GM12892 (cell line): ENCODE measurements around the gene ST6GALNAC4.

ENCODE experiments used
- POLR2A ChIP-seq: IDR thresholded peaks from 2 replicates; pipeline ENCODE4 v1.6.1; 2011; ENCODE audit warnings: low read depth, low read length, control low read depth
- POLR2AphosphoS5 ChIP-seq: IDR thresholded peaks from 2 replicates; pipeline ENCODE4 v1.6.1; 2011; ENCODE audit warnings: low read depth, low read length, control low read depth

GRCh38 chr9:127883959-127884358, 32.9 kb downstream of the ST6GALNAC4 start:
- TF ChIP-seq POLR2A (no peak), POLR2AphosphoS5 (no peak)
